Measurements from ENCODE around the gene STX7. TPM values are rescaled to one million over a fixed set of nuclear protein-coding genes. Genes with fewer than 3 reads are reported as not detected.

STX7 gene
- total RNA-seq, 2 experiments from 2014 or later, result 20.2 to 24.3 TPM

GRCh38 chr6:132458887-132459604, 53.9 kb downstream of the STX7 start:
- H3K4me3 Mint-ChIP-seq, result no peak overlapping the region
- peaks cover 25% of the 10 kb centered on the region for H3K36me3 Mint-ChIP-seq (ENCODE audit: low read depth)
- H3K27ac Mint-ChIP-seq, result no peak overlapping the region
- no peaks in the 10 kb centered on the region for H3K27me3 Mint-ChIP-seq
- POLR2A ChIA-PET, result no interaction called here
- CTCF ChIA-PET, result no interaction called here
- no peaks in the 10 kb centered on the region for H3K9me3 Mint-ChIP-seq
- no peak for DNase-seq
- no peaks in the 10 kb centered on the region for H3K4me1 Mint-ChIP-seq

- Mint-ChIP-seq H3K36me3 (ENCODE audit: low read depth) (peaks cover 11% of the 10 kb centered on the region), H3K4me1 (no peaks in the 10 kb centered on the region), H3K4me3 (no peak overlapping the region), H3K27me3 (no peaks in the 10 kb centered on the region), H3K27ac (no peak overlapping the region), H3K9me3 (no peaks in the 10 kb centered on the region)
- DNase-seq, result peak; percentile 7
- ChIA-PET CTCF (no interaction called here), POLR2A (interaction anchor here (0.6 kb wide), 1 partner anchor 39 kb away, joined by 7 read pairs; no protein-coding TSS in a partner anchor)
These were observed 56.2 kb downstream of the STX7 start for GRCh38 chr6:132456700-132457143.

- Mint-ChIP-seq H3K4me1 (no peaks in the 10 kb centered on the region), H3K9me3 (peaks cover 7% of the 10 kb centered on the region), H3K4me3 (no peak overlapping the region), H3K27ac (no peak overlapping the region), H3K27me3 (no peaks in the 10 kb centered on the region), H3K36me3 (ENCODE audit: low read depth) (peaks cover 7% of the 10 kb centered on the region)
- CTCF ChIA-PET, result no interaction called here
- no peak for DNase-seq
- POLR2A ChIA-PET, result no interaction called here
These were observed 66.1 kb downstream of the STX7 start for GRCh38 chr6:132446855-132447241.

GRCh38 chr6:132446141-132446854, 66.6 kb downstream of the STX7 start:
- DNase-seq, result no peak
- Mint-ChIP-seq H3K9me3 (peaks cover 9% of the 10 kb centered on the region), H3K4me3 (no peak overlapping the region), H3K27ac (no peak overlapping the region), H3K36me3 (ENCODE audit: low read depth) (peaks cover 7% of the 10 kb centered on the region), H3K4me1 (no peaks in the 10 kb centered on the region), H3K27me3 (no peaks in the 10 kb centered on the region)
- CTCF ChIA-PET, result no interaction called here
- POLR2A ChIA-PET, result no interaction called here

- DNase-seq, result no peak
- ChIA-PET POLR2A (no interaction called here), CTCF (no interaction called here)
- Mint-ChIP-seq H3K27me3 (no peaks in the 10 kb centered on the region), H3K9me3 (peaks cover 7% of the 10 kb centered on the region), H3K27ac (no peak overlapping the region), H3K4me1 (no peaks in the 10 kb centered on the region), H3K36me3 (ENCODE audit: low read depth) (peaks cover 2% of the 10 kb centered on the region), H3K4me3 (no peak overlapping the region)
These were observed 67.5 kb downstream of the STX7 start for GRCh38 chr6:132445201-132445951.

GRCh38 chr6:132443206-132443605, 69.7 kb downstream of the STX7 start:
- no peak for DNase-seq
- Mint-ChIP-seq H3K4me1 (no peaks in the 10 kb centered on the region), H3K9me3 (peaks cover 7% of the 10 kb centered on the region), H3K36me3 (ENCODE audit: low read depth) (no peaks in the 10 kb centered on the region), H3K4me3 (no peak overlapping the region), H3K27me3 (no peaks in the 10 kb centered on the region), H3K27ac (no peak overlapping the region)
- CTCF ChIA-PET, result no interaction called here
- POLR2A ChIA-PET, result no interaction called here

- no peak overlapping the region for H3K27ac Mint-ChIP-seq
- H3K36me3 Mint-ChIP-seq (ENCODE audit: low read depth), result no peaks in the 10 kb centered on the region
- H3K4me1 Mint-ChIP-seq, result no peaks in the 10 kb centered on the region
- H3K4me3 Mint-ChIP-seq, result no peak overlapping the region
- H3K9me3 Mint-ChIP-seq, result no peaks in the 10 kb centered on the region
- POLR2A ChIA-PET, result no interaction called here
- no peak for DNase-seq
- H3K27me3 Mint-ChIP-seq, result peaks cover 5% of the 10 kb centered on the region
- CTCF ChIA-PET, result no interaction called here
These were observed 82.8 kb downstream of the STX7 start for GRCh38 chr6:132430110-132430509.

GRCh38 chr6:132425176-132425575, 87.7 kb downstream of the STX7 start:
- peaks cover 2% of the 10 kb centered on the region for H3K27me3 Mint-ChIP-seq
- no peak overlapping the region for H3K27ac Mint-ChIP-seq
- H3K36me3 Mint-ChIP-seq (ENCODE audit: low read depth), result no peaks in the 10 kb centered on the region
- POLR2A ChIA-PET, result no interaction called here
- no peak overlapping the region for H3K4me3 Mint-ChIP-seq
- no peak for DNase-seq
- H3K4me1 Mint-ChIP-seq, result no peaks in the 10 kb centered on the region
- CTCF ChIA-PET, result no interaction called here
- peaks cover 11% of the 10 kb centered on the region for H3K9me3 Mint-ChIP-seq

GRCh38 chr6:132423839-132424238, 89.1 kb downstream of the STX7 start:
- Mint-ChIP-seq H3K4me1 (no peaks in the 10 kb centered on the region), H3K27ac (no peak overlapping the region), H3K9me3 (peaks cover 11% of the 10 kb centered on the region), H3K4me3 (no peak overlapping the region), H3K36me3 (ENCODE audit: low read depth) (no peaks in the 10 kb centered on the region), H3K27me3 (peaks cover 2% of the 10 kb centered on the region)
- ChIA-PET POLR2A (no interaction called here), CTCF (no interaction called here)
- DNase-seq, result no peak

- no peak for DNase-seq
- ChIA-PET CTCF (no interaction called here), POLR2A (no interaction called here)
- no peak overlapping the region for H3K27ac Mint-ChIP-seq
- H3K27me3 Mint-ChIP-seq, result peaks cover 7% of the 10 kb centered on the region
- no peaks in the 10 kb centered on the region for H3K36me3 Mint-ChIP-seq (ENCODE audit: low read depth)
- H3K4me3 Mint-ChIP-seq, result no peak overlapping the region
- H3K9me3 Mint-ChIP-seq, result peaks cover 11% of the 10 kb centered on the region
- H3K4me1 Mint-ChIP-seq, result no peaks in the 10 kb centered on the region
These were observed 94.5 kb downstream of the STX7 start for GRCh38 chr6:132418235-132418965.

- Mint-ChIP-seq H3K9me3 (no peaks in the 10 kb centered on the region), H3K27me3 (peaks cover 17% of the 10 kb centered on the region), H3K4me3 (no peak overlapping the region), H3K36me3 (ENCODE audit: low read depth) (no peaks in the 10 kb centered on the region), H3K27ac (no peak overlapping the region), H3K4me1 (no peaks in the 10 kb centered on the region)
- ChIA-PET POLR2A (no interaction called here), CTCF (interaction anchor here (1.6 kb wide), 1 partner anchor 134 kb away, joined by 3 read pairs; no protein-coding TSS in a partner anchor)
- no peak for DNase-seq
These were observed 98.2 kb downstream of the STX7 start for GRCh38 chr6:132414761-132415160.

GRCh38 chr6:132414322-132414721, 98.6 kb downstream of the STX7 start:
- CTCF ChIA-PET, result no interaction called here
- Mint-ChIP-seq H3K4me3 (no peak overlapping the region), H3K9me3 (no peaks in the 10 kb centered on the region), H3K36me3 (ENCODE audit: low read depth) (no peaks in the 10 kb centered on the region), H3K27me3 (peaks cover 17% of the 10 kb centered on the region), H3K27ac (no peak overlapping the region), H3K4me1 (no peaks in the 10 kb centered on the region)
- POLR2A ChIA-PET, result no interaction called here
- DNase-seq, result no peak

- H3K27ac Mint-ChIP-seq, result no peak overlapping the region
- no peaks in the 10 kb centered on the region for H3K4me1 Mint-ChIP-seq
- no peak overlapping the region for H3K4me3 Mint-ChIP-seq
- H3K36me3 Mint-ChIP-seq (ENCODE audit: low read depth), result no peaks in the 10 kb centered on the region
- no peaks in the 10 kb centered on the region for H3K9me3 Mint-ChIP-seq
- ChIA-PET CTCF (no interaction called here), POLR2A (no interaction called here)
- no peak for DNase-seq
- H3K27me3 Mint-ChIP-seq, result peaks cover 22% of the 10 kb centered on the region
These were observed 99.5 kb downstream of the STX7 start for GRCh38 chr6:132413499-132413802.
